Measurements from ENCODE around the gene LYPD6B.

The LYPD6B gene

DNA sequence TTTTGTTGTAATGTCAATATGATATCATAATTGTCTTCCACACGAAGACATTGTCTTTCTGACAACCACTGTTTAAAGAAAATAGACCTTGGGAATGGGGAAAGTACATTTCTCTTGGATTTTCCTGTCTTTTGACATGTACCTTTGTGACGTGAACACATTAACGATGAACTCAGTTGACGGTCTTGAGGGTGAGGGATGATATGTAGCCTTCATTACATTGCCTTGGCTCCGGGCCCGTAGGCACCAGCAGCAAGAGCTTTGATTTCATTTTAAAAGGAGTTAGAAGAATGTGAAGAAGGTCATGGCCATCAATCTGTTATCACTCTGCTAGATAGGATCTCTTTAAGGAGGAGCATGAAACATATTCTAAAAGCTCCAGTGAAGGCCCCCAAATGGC lies 80.9 kb downstream of the LYPD6B start:
- no peak for DNase-seq (ENCODE audit: low read depth)

DNA sequence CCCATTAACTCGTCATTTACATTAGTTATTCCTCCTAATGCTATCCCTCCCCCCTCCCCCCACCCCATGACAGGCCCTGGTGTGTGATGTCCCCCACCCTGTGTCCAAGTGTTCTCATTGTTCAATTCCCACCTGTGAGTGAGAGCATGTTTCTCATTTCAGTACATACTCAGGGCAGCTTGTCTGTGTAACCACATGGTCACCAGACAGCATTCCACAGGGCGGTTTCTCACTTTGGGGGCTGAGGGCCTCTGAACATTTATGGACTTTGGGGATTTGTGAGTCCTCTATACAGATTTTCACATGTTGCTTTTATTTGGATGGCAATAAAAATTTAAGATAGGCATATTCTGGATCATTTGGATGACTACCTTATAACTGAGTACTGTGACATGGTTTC lies 84.0 kb downstream of the LYPD6B start:
- no peak for DNase-seq (ENCODE audit: low read depth)

DNA sequence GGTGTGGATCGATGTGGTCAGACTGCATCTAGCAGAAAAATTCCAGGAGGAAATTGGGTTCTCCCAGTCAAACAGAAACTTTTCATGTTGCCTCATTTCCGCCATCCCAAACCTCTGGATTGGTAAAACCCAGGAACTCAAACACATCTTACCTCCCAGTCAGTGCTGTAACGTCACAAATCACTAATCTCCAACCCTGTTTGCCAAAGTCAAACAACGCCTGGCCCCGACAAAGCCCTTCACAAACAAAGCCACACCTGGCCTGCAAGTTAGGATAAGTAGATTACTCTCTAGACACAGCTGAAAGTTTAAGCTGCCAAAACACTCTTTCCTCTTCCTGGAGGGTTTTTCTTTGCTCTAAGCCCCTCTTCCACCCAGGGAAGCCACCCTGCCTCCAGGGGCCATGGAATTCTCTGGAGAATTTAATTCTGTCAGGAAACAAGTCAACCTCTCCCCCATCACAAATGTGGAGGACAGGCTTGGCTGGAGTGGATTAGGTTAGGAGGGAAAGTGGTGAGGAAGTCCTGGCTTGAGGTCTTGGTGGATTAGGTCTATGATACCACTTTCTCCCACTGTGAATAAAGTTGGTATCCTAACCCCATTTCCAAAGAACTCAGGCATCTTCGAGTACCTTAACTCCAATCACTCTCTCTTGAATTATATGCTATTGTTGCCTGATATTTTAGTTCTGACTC lies 86.7 kb downstream of the LYPD6B start:
- no peak for DNase-seq (ENCODE audit: low read depth)

DNA sequence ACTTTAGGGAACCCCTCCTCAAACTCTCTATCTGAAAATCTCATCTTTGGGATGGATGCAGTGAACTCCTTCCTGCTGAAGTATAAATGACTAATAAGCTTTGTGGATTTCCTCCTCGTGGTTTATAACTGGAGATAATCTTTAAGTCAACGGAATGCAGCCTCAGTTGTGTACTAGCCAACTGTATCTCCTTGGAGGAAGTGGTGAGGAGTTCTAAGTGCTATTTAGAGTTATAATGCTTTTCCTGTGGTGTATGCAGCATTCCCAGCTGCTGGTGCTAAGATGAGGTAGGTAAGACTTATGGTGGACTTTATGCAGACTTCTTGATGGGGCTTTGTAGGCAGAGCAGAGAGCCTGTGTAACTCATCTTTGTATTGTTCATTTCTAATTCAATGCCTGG lies 90.9 kb downstream of the LYPD6B start:
- DNase-seq (ENCODE audit: low read depth), result peak; percentile 7

DNA sequence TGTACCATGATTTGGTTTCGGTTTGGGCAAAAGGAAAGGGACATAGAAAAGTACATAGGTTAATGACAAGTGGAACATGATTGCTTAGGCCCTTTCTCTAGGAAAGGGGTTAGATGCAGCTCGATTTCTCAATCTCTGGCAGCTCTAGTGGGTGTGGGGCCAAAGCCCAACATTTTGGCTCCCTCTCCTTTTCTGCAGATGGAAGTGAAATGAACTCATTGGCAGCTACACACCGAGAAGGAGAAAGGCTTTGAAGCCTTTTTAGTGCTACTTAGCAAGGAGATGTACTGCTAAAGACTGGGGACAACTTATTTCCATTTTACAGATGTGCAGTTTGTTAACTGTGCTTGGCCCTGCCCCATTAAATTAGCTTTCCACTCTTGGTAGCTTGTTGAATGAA lies 93.8 kb downstream of the LYPD6B start:
- no peak for DNase-seq (ENCODE audit: low read depth)

DNA sequence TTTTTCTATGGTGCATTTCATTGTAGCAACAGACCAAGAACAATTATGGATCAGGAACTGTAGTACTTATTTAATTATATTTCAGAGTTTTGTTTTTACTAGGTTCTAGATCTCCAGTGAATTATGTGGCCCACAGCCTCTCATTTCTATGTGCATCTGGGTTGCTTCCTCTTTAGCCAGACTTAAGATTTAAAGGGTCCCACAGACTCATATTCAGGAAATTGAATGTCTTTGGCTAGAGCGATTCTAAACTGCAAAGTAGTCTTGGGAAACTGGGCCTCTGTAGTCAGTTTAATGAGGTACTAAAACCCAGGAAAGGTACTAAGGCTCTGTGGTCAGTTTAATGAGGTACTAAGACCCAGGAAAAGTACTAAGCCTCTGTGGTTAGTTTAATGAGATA lies 94.4 kb downstream of the LYPD6B start:
- DNase-seq (ENCODE audit: low read depth), result no peak

DNA sequence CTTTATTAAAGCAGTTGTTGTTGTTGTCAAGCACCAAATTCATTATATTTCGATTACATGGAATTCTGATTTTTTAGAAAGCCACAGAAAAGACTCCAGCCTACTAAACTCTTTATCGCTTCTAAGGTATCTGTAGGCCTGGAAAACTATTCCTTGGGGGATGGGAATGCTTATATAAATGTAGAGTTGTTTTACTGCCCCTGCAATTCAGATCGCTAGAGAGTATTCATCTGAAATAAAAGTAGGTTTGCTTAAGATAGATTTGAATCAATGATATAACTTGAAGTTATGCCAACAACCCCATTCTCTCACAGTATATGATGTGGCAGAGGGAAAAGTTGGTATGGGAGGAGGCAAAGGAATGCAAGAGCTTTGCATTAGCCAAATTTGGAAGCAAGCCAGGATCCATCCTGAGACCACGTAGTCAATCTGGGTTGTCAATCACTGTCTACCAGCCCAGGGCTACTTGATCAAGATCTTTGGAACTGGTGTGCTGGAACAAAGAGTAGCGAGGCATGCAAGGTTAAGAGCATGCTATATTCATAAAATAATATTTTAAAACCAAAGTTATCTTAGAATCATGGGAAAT lies 95.9 kb downstream of the LYPD6B start:
- no peak for DNase-seq (ENCODE audit: low read depth)

DNA sequence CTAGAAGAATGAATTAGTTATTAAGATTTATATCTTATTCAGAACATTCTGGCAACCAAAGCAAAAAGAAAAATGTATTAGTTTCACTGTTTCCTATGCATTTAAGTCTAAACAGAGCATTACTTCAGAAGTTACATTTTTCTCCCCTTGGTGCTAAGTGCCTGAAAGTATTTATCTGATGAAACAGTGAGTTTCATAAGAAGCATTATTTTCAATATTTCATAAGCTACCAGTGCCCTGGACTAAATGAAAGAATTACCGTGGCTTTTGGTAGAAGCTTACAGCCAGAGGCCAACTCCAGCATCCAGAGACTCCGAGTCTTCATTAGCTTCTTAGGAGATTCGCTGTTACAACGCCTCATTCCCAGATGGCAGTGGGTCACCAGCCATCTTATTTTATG lies 97.6 kb downstream of the LYPD6B start:
- no peak for DNase-seq (ENCODE audit: low read depth)

DNA sequence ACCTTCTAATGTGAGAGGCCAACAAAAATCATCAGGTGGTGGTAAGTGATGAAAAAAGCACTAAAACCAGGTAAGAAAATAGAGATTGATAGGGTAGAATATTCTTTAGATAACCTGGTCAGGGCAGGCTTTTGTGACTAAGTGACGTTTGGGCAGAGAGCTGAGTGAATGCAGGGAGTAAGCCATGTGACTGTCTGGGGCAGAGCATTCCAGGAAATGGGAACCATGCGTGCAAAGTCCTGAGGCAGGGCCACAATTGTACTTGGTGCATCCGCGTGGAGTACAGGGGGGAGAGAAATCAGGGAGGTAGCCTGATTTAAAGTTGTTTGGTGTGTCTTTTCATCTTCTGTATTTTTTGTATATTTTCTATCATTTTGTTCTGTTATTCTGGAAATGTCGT lies 102.5 kb downstream of the LYPD6B start:
- DNase-seq (ENCODE audit: low read depth), result no peak

DNA sequence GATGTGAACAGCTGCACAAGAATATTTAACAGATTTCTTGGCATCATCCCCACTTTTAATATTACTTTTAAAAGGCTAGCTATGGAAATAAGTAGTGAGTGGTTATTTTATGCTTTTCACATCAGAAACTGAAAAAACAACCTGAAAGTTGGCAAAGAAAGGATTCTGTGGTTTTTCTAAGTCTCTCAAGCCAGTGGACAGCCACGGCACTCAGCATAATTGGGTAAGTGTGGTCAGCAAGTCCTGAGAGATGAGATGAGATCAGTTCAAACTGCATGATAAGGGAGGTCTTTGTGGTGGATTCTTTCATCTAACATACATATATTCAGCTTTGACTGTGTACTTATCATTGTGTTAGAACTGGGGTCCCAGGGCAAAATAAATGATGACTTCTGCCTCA lies 105.2 kb downstream of the LYPD6B start:
- no peak for DNase-seq (ENCODE audit: low read depth)

DNA sequence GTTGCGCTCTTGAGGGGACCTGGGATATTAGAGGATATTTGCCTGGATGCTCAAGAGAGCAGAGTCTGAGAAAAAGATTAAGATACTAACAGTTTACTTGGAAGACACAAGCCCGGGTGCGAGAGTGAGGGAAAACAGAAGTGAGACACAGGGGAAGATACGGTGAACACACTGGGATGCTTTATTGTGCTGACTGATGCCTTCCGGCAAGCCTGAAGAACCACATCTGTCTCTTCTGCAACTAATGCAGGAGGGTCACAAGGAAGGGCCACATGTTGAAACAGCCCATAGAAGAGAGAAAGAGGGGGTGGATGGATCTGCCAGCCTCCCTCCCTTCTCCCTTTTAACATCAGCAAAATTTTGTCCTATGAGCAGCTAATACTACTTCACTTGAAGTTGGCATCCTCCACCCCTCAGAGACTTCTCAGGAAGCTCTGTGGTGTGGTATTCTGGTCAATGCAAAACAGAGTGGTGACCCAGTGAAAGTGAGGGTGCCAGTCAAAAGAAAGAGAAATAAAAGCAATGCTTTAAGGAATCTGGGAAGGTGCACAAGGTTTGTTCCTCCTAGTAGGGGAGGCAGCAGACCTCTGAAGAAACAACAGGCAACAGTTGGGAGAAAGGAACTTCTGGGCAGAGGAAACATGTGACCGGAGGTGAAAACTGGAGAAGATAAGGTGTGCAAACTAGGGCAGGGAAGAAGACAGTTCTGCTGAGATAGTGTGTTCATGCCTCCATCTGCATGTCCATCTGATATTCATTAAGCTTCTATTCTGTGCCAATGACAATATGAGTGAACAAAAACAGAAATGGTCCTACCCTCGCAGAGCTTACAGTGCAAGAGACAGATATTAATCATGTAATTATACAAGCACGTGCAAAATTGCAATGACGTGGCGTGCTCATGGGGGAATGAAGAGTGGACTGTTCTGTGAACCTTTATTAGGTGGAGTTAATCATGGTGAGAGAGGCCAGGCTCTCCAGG lies 107.1 kb downstream of the LYPD6B start:
- DNase-seq (ENCODE audit: low read depth), result no peak

DNA sequence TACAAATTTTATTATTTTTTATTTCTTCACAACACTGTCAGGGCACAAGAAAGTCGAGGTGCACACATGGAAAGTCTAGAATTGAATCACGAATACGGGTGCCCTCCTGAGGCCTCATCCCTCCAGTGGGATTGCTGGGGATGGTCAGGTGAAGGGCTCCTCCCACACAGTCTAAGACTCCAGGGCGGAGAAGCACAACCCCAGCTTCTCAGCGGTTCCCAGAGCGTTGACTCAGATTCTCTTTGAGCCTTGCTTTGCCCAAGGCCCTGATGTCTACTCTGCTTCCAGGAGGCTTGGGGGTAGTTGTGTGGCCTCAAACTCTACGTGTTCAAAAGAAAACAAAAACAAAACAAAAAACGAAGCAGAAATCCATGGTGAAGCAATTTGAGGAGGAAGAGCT lies 108.4 kb downstream of the LYPD6B start:
- no peak for DNase-seq (ENCODE audit: low read depth)

DNA sequence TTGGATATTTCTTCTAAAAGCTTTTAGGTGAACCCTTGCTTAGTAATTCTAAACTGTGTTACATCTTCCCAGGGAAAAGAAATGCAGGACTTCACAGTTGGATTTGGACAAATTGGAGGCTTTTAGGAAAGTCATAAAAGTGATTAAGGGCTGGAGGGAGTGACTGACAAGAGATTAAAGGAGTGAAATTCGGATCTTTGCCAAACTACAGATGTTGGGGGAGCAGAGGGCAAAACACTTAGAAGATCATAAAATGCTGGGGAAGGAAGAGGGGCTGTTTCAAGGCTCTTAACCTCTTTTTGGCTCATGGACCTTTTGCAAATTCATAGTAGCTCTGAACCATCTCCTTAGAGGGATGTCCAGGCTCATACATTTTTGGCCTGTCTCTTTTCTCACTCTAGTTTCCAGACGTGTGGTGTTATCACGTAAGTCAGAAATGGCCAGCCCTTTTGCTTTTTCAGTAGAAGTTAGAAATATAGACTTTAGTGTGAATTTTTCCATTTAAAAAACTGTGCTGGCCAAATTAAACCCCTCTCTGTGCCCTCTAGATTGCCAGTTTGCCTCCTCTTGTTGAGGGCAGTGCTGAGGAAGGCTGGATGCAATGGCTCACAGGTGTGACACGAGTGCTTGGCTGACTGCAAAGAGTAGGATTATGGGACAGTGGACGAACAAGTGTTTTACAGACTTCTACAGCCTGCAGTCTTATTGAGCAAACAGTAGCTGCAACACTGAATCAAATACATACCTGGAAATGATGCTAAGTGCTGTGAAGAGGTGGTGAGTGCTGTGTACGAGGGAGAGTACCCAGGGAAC lies 109.9 kb downstream of the LYPD6B start:
- no peak for DNase-seq (ENCODE audit: low read depth)

DNA sequence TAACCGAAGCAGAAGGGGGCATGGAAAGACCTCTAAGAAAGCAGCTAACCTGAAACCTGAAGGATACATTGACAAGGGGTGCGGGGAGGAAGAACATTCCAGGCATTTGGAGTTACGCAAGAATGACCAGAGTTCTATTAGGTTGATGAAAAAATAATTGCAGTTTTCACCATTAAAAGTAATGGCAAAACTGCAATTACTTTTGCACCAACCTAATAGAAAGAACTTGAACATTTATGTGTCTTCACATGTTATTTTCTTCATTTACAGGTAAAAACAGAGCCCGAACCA lies 110.5 kb downstream of the LYPD6B start:
- DNase-seq (ENCODE audit: low read depth), result no peak

DNA sequence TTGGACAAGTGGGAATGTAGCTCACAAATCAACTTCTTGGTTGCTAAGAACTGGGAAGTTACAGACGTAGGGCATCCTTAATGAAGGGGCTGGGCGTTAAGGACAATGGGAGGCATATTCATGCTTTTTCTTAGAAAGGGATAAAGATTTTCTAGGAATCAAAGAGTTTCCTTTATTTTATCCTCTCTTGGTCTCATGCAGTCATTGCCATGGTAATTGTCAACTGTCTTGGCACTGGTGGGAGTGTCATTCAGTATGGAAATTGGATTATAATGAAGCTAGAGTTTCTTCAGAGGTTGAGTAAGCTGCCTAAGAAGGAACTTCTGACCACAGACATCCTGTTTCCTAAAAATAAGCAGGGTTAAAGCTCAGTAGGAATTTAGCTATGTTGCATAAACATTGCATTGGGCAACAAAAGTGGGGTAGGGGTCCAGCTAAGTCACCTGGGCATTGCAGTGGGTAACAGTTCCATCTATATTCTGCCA lies 114.0 kb downstream of the LYPD6B start:
- no peak for DNase-seq (ENCODE audit: low read depth)

DNA sequence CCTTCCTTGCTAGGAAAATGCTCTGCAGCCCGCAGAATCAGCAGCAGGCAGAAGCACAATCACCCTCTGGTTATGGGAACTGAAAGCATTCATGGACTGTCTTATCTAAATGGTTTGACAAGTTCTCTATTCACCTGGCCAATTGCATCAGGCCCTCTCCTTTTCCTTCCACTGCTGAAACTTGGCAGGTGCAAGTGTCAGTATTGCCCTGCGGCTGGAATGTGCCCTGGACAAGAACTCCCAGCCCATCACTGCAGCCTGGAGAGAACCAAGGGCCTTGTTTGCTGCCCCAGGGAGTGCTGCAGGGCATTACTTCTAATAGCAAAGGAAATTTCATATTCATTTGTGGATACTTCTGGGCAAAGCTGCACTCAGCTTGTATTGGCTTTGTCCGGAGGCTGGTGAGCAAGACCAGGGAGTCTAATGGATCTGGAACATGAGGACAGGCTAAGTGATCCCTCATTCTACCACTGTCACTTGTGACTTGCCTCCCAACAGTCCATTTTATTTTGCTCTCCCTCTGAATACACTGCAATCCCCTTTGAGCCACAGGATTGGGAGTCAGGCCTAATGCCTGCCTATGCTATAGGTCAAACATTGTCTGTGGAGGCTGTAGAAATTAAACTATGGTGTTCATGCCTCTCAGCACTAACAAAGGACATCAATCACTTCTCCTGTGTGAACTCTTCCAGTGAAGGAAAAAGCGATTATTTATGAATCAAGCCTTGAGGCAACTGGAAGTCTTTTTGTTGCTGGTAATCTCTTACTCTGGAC lies 116.9 kb downstream of the LYPD6B start:
- no peak for DNase-seq (ENCODE audit: low read depth)

DNA sequence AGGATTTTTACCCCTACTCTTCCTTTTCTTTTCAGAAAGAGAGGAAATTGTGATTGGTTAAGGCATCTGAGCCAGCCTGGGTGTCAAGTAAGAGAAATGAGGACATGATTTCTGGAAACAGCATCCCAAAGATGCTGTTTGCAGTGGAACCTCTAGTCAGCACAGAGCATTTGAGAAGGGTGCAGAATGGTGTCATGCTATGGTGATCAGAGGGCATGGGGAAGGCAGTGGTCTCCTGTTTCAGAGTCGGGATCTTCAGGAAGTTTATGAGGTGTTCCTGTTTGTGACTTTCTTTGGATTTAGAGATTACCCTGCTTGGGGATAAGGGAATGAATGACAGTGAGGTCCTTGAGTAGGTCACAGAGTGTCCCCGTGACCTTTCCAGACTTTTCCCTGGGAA lies 117.5 kb downstream of the LYPD6B start:
- DNase-seq (ENCODE audit: low read depth), result no peak

DNA sequence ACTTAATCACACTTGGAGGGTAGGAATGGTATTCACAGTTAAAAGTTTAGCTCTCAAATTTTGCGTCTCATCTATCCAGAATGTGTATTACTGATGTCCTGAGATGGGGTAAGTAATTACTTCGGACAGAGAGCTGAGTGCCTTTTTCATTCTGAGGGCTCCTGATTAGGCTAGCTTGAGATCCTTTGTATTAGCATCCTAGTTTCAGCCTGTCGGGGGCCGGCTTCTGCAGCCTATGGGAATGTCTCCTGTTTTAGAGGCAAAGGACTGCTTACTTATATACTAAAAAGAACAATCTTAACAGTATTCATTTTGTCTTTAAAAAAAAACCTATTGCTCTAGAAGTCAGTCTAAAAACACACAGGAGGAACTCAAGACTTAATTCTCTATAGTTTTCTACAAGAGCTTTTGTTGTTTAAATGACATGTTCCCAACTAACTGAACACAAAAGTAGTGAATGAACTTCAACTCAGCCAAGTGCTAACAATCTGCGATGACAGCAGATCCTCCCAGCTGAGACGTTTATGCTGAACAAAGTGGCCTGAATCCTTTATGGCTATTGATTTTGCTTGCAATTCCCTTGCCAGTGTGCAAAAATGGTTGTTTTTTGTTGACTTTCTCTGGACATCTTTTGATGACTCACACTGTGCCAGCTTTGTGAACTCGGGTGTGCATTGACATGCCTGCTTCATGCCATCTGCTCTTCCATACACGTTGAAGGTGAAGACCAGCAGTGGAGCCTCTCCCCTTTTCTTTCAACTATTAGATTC lies 118.7 kb downstream of the LYPD6B start:
- no peak for DNase-seq (ENCODE audit: low read depth)

DNA sequence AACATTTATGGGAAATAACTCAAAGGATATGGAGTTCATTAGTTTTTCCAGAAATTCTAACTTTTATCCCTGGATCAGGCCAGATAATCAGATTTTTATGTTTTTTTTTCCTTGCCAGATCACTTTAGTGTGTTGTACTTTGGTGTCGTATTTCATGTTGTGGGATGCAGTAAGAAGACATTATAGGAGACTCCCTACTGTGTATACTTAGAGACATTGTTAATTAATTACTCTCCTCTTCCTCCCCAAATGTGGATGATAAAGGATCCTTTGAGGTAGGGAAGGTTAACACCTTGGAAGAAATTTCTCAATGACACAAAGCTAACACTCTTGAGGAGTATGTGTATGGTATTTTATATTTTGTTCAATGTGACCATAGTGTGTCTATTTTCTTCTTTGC lies 120.5 kb downstream of the LYPD6B start:
- DNase-seq (ENCODE audit: low read depth), result no peak

DNA sequence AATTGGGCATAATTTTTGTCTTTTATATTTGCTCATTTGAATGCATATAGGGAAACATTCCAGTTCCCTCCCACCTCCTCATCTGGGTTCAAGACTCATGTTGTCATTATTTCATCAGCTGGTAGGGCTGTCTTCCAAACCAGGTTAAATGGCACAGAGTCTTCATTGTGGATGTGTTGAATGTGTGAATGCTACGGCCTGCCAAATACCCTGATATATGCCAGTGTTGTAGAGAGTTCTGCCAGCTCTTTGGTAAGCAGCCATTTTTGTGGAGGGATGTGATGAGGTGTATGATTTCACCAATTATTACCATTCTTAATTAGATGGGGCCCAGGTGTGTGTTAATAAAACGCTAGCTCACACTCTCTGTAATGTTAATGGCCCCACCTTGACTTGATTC lies 121.7 kb downstream of the LYPD6B start:
- no peak for DNase-seq (ENCODE audit: low read depth)
